ENCODE data around the gene BANF1. TPM values are rescaled to one million over a fixed set of nuclear protein-coding genes. Genes with fewer than 3 reads are reported as not detected.
"Not testable (repeated sequence)": the region's sequence is repeated elsewhere in the genome, so short reads cannot be mapped to it uniquely, and the experiment has no call there.

Gene BANF1
- polyA plus RNA-seq, 6 donors from 2014 or later, result 162 to 247 (median 189) TPM

GRCh38 chr11:66008468-66009101, 6.3 kb downstream of the BANF1 start:
- Mint-ChIP-seq H3K27me3 (peaks cover 0 to 16% (median 6%) of the 10 kb centered on the region in 3 donors), H3K4me3 (no peak overlapping the region), H3K27ac (no peak overlapping the region), H3K4me1 (peaks cover 0 to 15% (median 0%) of the 10 kb centered on the region in 3 donors), H3K36me3 (no peaks in the 10 kb centered on the region), H3K9me3 (no peaks in the 10 kb centered on the region)
- DNase-seq (no peak), ATAC-seq (ENCODE audit: low read depth in 2 of 2) (no peak)

DNA sequence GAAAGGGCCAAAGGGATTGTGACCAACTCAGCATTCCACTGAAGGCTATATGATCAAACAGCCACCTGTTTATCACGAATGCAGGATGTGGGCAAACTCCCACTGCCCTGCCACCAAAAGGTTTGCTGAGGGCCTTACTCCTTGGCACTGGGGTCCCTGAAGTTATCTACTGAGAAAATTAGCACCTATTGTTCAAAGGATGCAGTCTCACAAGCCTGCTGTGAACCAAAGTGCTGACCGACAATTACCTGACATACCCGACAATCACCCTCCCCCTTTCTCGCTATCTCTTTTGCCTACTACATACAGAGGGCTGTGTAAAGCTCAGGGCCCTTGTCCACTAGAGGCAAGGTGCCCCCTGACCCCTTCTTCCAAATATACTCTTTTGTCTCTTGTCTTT, 7.7 kb downstream of the BANF1 start:
- not testable (repeated sequence) for H3K36me3 Mint-ChIP-seq; ATAC-seq (ENCODE audit: low read depth in 2 of 2); DNase-seq; H3K27ac Mint-ChIP-seq; H3K4me1 Mint-ChIP-seq; H3K9me3 Mint-ChIP-seq
- peak overlapping the region in 2 of 8 donors; percentile 12 to 72 for H3K4me3 Mint-ChIP-seq
- H3K27me3 Mint-ChIP-seq, result peaks cover 0 to 27% (median 13%) of the 10 kb centered on the region in 3 donors

- no peak overlapping the region for H3K4me3 Mint-ChIP-seq
- no peaks in the 10 kb centered on the region for H3K36me3 Mint-ChIP-seq
- H3K27ac Mint-ChIP-seq, result peak overlapping the region in 1 of 6 donors; percentile 74
- peaks cover 0 to 6% (median 0%) of the 10 kb centered on the region in 3 donors for H3K4me1 Mint-ChIP-seq
- DNase-seq, result no peak
- peaks cover 0 to 27% (median 14%) of the 10 kb centered on the region in 3 donors for H3K27me3 Mint-ChIP-seq
- no peak for ATAC-seq (ENCODE audit: low read depth in 2 of 2)
- H3K9me3 Mint-ChIP-seq, result no peaks in the 10 kb centered on the region
Measured at GRCh38 chr11:66011239-66011784, 9.0 kb downstream of the BANF1 start.

GRCh38 chr11:66011785-66012303, 9.5 kb downstream of the BANF1 start, which contains the start of gene CST6:
CST6 (plus strand) TSS chr11:66012008; CDS start chr11:66012045, 37 bp downstream.
- no peaks in the 10 kb centered on the region for H3K36me3 Mint-ChIP-seq
- H3K27me3 Mint-ChIP-seq, result peaks cover 0 to 27% (median 14%) of the 10 kb centered on the region in 3 donors
- H3K4me3 Mint-ChIP-seq, result peak within 1 kb of the TSS in 2 of 8 donors; percentile 20 to 29
- H3K27ac Mint-ChIP-seq, result peak within 1 kb of the TSS in 1 of 6 donors; percentile 74
- no peaks in the 10 kb centered on the region for H3K9me3 Mint-ChIP-seq
- peaks cover 0 to 6% (median 0%) of the 10 kb centered on the region in 3 donors for H3K4me1 Mint-ChIP-seq
- DNase-seq, result no peak
- ATAC-seq (ENCODE audit: low read depth in 2 of 2), result peak in 1 of 2 donors; percentile 25

GRCh38 chr11:66012371-66012945, 10.2 kb downstream of the BANF1 start:
- H3K4me1 Mint-ChIP-seq, result peaks cover 0 to 6% (median 0%) of the 10 kb centered on the region in 3 donors
- DNase-seq, result no peak
- no peak overlapping the region for H3K27ac Mint-ChIP-seq
- peak overlapping the region in 1 of 8 donors; percentile 20 for H3K4me3 Mint-ChIP-seq
- H3K27me3 Mint-ChIP-seq, result peaks cover 0 to 27% (median 14%) of the 10 kb centered on the region in 3 donors
- no peaks in the 10 kb centered on the region for H3K36me3 Mint-ChIP-seq
- ATAC-seq (ENCODE audit: low read depth in 2 of 2), result no peak
- H3K9me3 Mint-ChIP-seq, result no peaks in the 10 kb centered on the region

- no peak for DNase-seq
- H3K4me1 Mint-ChIP-seq, result peaks cover 0 to 6% (median 0%) of the 10 kb centered on the region in 3 donors
- no peak overlapping the region for H3K27ac Mint-ChIP-seq
- ATAC-seq (ENCODE audit: low read depth in 2 of 2), result no peak
- peaks cover 0 to 27% (median 14%) of the 10 kb centered on the region in 3 donors for H3K27me3 Mint-ChIP-seq
- no peaks in the 10 kb centered on the region for H3K36me3 Mint-ChIP-seq
- no peaks in the 10 kb centered on the region for H3K9me3 Mint-ChIP-seq
- peak overlapping the region in 1 of 8 donors; percentile 20 for H3K4me3 Mint-ChIP-seq
Measured at GRCh38 chr11:66012946-66013761, 10.9 kb downstream of the BANF1 start.

DNA sequence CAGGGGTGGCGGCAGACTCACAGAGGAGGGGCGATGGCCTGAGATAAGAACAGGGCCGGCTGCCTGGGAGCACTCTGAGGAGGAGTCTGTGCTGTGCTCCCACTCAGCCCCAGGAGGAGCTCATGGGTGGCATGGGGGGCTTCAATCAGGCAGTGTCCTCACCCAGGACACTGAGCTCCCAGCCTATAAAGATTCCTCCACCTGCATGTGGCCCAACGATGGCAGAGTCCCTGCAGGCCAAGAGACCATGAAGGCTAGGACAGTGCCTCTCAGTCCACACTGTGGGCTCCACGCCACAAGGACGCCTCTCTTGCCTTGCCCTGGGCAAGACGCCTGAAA, 11.4 kb downstream of the BANF1 start:
- H3K27me3 Mint-ChIP-seq, result peaks cover 0 to 27% (median 14%) of the 10 kb centered on the region in 3 donors
- no peaks in the 10 kb centered on the region for H3K9me3 Mint-ChIP-seq
- H3K36me3 Mint-ChIP-seq, result no peaks in the 10 kb centered on the region
- no peak overlapping the region for H3K4me3 Mint-ChIP-seq
- no peak for DNase-seq
- H3K4me1 Mint-ChIP-seq, result peaks cover 0 to 6% (median 0%) of the 10 kb centered on the region in 3 donors
- no peak for ATAC-seq (ENCODE audit: low read depth in 2 of 2)
- no peak overlapping the region for H3K27ac Mint-ChIP-seq

GRCh38 chr11:66014804-66015453, 12.6 kb downstream of the BANF1 start:
- Mint-ChIP-seq H3K4me1 (peaks cover 0 to 6% (median 0%) of the 10 kb centered on the region in 3 donors), H3K27ac (no peak overlapping the region), H3K4me3 (no peak overlapping the region), H3K27me3 (peaks cover 0 to 27% (median 14%) of the 10 kb centered on the region in 3 donors), H3K36me3 (no peaks in the 10 kb centered on the region), H3K9me3 (no peaks in the 10 kb centered on the region)
- no peak for ATAC-seq (ENCODE audit: low read depth in 2 of 2)
- no peak for DNase-seq

DNA sequence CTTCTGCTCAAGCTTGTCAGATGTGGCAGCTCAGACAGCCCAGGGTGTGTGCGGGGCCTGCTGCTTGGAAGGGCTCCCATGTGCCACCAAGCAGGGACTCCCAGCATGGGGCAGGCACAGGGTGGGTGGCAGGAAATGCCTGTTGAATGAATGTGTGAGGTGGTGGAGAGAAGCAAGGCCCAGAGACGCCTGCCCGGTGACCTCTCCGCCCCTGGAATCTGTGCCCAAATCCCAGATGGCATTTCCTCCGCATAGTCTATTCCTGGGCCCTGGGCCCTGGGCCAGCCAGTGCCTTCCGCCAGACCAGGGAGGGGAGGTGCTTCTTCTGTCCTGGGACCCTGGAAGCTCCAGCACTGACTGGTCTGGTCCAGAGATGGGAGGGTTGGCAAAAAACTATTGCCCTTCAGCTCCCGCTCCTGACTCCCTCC, 13.2 kb downstream of the BANF1 start:
- Mint-ChIP-seq H3K9me3 (no peaks in the 10 kb centered on the region), H3K27me3 (peaks cover 0 to 32% (median 9%) of the 10 kb centered on the region in 3 donors), H3K4me1 (peaks cover 4 to 5% (median 5%) of the 10 kb centered on the region in 3 donors), H3K4me3 (no peak overlapping the region), H3K36me3 (no peaks in the 10 kb centered on the region), H3K27ac (no peak overlapping the region)
- DNase-seq (no peak), ATAC-seq (ENCODE audit: low read depth in 2 of 2) (no peak)

- no peak for ATAC-seq (ENCODE audit: low read depth in 2 of 2)
- no peaks in the 10 kb centered on the region for H3K9me3 Mint-ChIP-seq
- peaks cover 0 to 32% (median 8%) of the 10 kb centered on the region in 3 donors for H3K27me3 Mint-ChIP-seq
- H3K4me1 Mint-ChIP-seq, result peaks cover 4 to 5% (median 5%) of the 10 kb centered on the region in 3 donors
- no peaks in the 10 kb centered on the region for H3K36me3 Mint-ChIP-seq
- H3K27ac Mint-ChIP-seq, result no peak overlapping the region
- DNase-seq, result no peak
- H3K4me3 Mint-ChIP-seq, result no peak overlapping the region
Measured at GRCh38 chr11:66015936-66016792, 13.9 kb downstream of the BANF1 start.

DNA sequence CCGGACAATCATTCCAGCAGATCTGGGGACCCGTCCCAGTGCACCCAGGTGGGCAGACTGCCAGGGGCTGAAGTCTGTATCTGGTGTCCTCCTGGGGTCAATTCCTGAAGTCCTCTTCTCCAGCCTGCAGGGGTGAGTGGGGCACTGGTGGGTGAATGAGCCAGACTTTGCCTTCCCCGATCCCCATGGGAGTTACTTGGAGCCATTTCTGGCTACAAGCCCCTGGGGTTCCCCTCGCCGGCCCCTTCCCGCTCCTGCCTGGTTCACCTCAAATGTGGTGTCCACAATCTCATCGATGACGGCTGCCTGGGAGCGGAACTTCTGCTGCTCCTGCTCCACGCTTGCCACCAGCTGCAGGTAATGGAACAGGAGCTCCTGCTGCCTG, 14.5 kb downstream of the BANF1 start:
- no peaks in the 10 kb centered on the region for H3K36me3 Mint-ChIP-seq
- H3K27ac Mint-ChIP-seq, result no peak overlapping the region
- no peaks in the 10 kb centered on the region for H3K9me3 Mint-ChIP-seq
- H3K4me1 Mint-ChIP-seq, result peaks cover 4 to 6% (median 5%) of the 10 kb centered on the region in 3 donors
- DNase-seq (no peak), ATAC-seq (ENCODE audit: low read depth in 2 of 2) (no peak)
- peaks cover 0 to 32% (median 8%) of the 10 kb centered on the region in 3 donors for H3K27me3 Mint-ChIP-seq
- no peak overlapping the region for H3K4me3 Mint-ChIP-seq

GRCh38 chr11:66017321-66017720, 15.0 kb downstream of the BANF1 start:
- H3K9me3 Mint-ChIP-seq, result no peaks in the 10 kb centered on the region
- H3K36me3 Mint-ChIP-seq, result no peaks in the 10 kb centered on the region
- no peak for ATAC-seq (ENCODE audit: low read depth in 2 of 2)
- H3K4me3 Mint-ChIP-seq, result no peak overlapping the region
- H3K27ac Mint-ChIP-seq, result no peak overlapping the region
- no peak for DNase-seq
- peaks cover 5 to 11% (median 5%) of the 10 kb centered on the region in 3 donors for H3K4me1 Mint-ChIP-seq
- peaks cover 0 to 29% (median 8%) of the 10 kb centered on the region in 3 donors for H3K27me3 Mint-ChIP-seq

Measured in naive B cell (primary cell).